WTC11 (cell line): ENCODE data around the gene NUB1. TPM values are rescaled to one million over a fixed set of nuclear protein-coding genes. Genes with fewer than 3 reads are reported as not detected.
A peak's percentile ranks its signal among the peaks of the same experiment; 100 is the strongest.

Source experiments
- ATAC-seq: fragments of 200-7000 bp; cut with Tn5 transposase; 2 replicates; pipeline ENCODE4 v1.10.0; 2021; ENCODE audit warnings: mild to moderate bottlenecking, moderate library complexity
- CTCF ChIA-PET: fragments of 300-600 bp; sonication (Branson Sonifier 250); formaldehyde crosslinking; loops from one replicate; lab custom pipeline; 2021; ENCODE audit warnings: antibody characterized with exemption; lab: Charles Lee
- POLR2A ChIA-PET: fragments of 350-600 bp; sonication (Branson Sonifier 250); formaldehyde crosslinking; loops from one replicate; lab custom pipeline; 2021; ENCODE audit warnings: antibody characterized with exemption; lab: Charles Lee
- DNase-seq: peaks from one replicate; pipeline ENCODE4 v3.0.0; 2021; ENCODE audit warnings: low spot score
- H3K27ac Mint-ChIP-seq: 2 replicates; pipeline ENCODE4 v1.8.0; 2021; ENCODE audit warnings: mixed read lengths
- H3K27me3 Mint-ChIP-seq: 2 replicates; pipeline ENCODE4 v1.8.0; 2021; ENCODE audit warnings: low read depth, mild to moderate bottlenecking, moderate library complexity, mixed read lengths
- H3K36me3 Mint-ChIP-seq: 2 replicates; pipeline ENCODE4 v1.8.0; 2021; ENCODE audit warnings: mixed read lengths
- H3K4me1 Mint-ChIP-seq: 2 replicates; pipeline ENCODE4 v1.8.0; 2022; ENCODE audit warnings: mixed read lengths
- H3K4me3 Mint-ChIP-seq: 2 replicates; pipeline ENCODE4 v1.8.0; 2021; ENCODE audit warnings: mild to moderate bottlenecking, moderate library complexity, mixed read lengths
- H3K9me3 Mint-ChIP-seq: 2 replicates; pipeline ENCODE4 v1.8.0; 2021; ENCODE audit warnings: mixed read lengths
- AR ChIP-seq: fragments of 250-450 bp; sonication (Bioruptor Pico); IDR thresholded peaks from 2 replicates; pipeline ENCODE4 v1.9.0; 2021; ENCODE audit warnings: mild to moderate bottlenecking
- CTCF ChIP-seq: fragments of 200-600 bp; IDR thresholded peaks from 2 replicates; pipeline ENCODE4 v1.8.0; 2022; ENCODE audit warnings: antibody characterized with exemption
- E2F4 ChIP-seq: sonication (generic); formaldehyde crosslinking; IDR thresholded peaks from 2 replicates; pipeline ENCODE4 v1.8.1; 2022; ENCODE audit warnings: low read depth, mild to moderate bottlenecking, moderate library complexity, missing genetic modification reagents, borderline replicate concordance
- GTF2I ChIP-seq: fragments of 250-450 bp; sonication (Bioruptor Pico); conservative IDR thresholded peaks from 2 replicates; pipeline ENCODE4 v1.4.0; 2021; ENCODE audit warnings: mild to moderate bottlenecking
- JAZF1 ChIP-seq: fragments of 250-450 bp; sonication (Bioruptor Pico); IDR thresholded peaks from 2 replicates; pipeline ENCODE4 v1.9.0; 2021; ENCODE audit warnings: moderate library complexity, mild to moderate bottlenecking, inconsistent platforms
- NFYB ChIP-seq: sonication (generic); formaldehyde crosslinking; conservative IDR thresholded peaks from 2 replicates; pipeline ENCODE4 v1.8.0; 2022; ENCODE audit warnings: low read depth, missing genetic modification reagents
- NR2C2 ChIP-seq: sonication (generic); formaldehyde crosslinking; IDR thresholded peaks from 2 replicates; pipeline ENCODE4 v1.8.0; 2022; ENCODE audit warnings: mild to moderate bottlenecking, missing genetic modification reagents
- NR3C1 ChIP-seq: sonication (generic); formaldehyde crosslinking; conservative IDR thresholded peaks from 2 replicates; pipeline ENCODE4 v1.8.1; 2023; ENCODE audit warnings: low read depth, mild to moderate bottlenecking, missing genetic modification reagents
- OVOL2 ChIP-seq: fragments of 250-450 bp; sonication (Bioruptor Pico); IDR thresholded peaks from 2 replicates; pipeline ENCODE4 v1.9.0; 2021; ENCODE audit warnings: mild to moderate bottlenecking, borderline replicate concordance
- TEAD4 ChIP-seq: sonication (generic); formaldehyde crosslinking; IDR thresholded peaks from 2 replicates; pipeline ENCODE4 v1.8.0; 2022; ENCODE audit warnings: mild to moderate bottlenecking, missing genetic modification reagents
- USF2 ChIP-seq: sonication (generic); formaldehyde crosslinking; IDR thresholded peaks from 2 replicates; pipeline ENCODE4 v1.8.1; 2023; ENCODE audit warnings: mild to moderate bottlenecking, missing genetic modification reagents, moderate library complexity
- ZBTB21 ChIP-seq: sonication (generic); formaldehyde crosslinking; IDR thresholded peaks from 2 replicates; pipeline ENCODE4 v1.8.1; 2023; ENCODE audit warnings: mild to moderate bottlenecking, missing genetic modification reagents, borderline replicate concordance
- ZMAT4 ChIP-seq: fragments of 250-450 bp; sonication (Bioruptor Pico); IDR thresholded peaks from 2 replicates; pipeline ENCODE4 v1.9.0; 2021; ENCODE audit warnings: mild to moderate bottlenecking
- ZNF396 ChIP-seq: fragments of 250-450 bp; sonication (Bioruptor Pico); IDR thresholded peaks from 2 replicates; pipeline ENCODE4 v1.8.0; 2021; ENCODE audit warnings: mild to moderate bottlenecking, moderate library complexity, borderline replicate concordance
- total RNA-seq: library from RNA; stranded (reverse); gene quantifications from 3 replicates; pipeline ENCODE4 v1.2.3, GENCODE V29; 2021

Gene NUB1
- total RNA-seq, 1 experiment from 2014 or later: 38.3 TPM

- ATAC-seq (no peak), DNase-seq (no peak)
- TF ChIP-seq USF2 (CRISPR knock-in tag): no peak
- no peak overlapping the region for H3K27ac Mint-ChIP-seq
- H3K36me3 Mint-ChIP-seq: peaks cover 3% of the 10 kb centered on the region; the same call in 1 of the 2 replicates
- no peaks in the 10 kb centered on the region for H3K4me1 Mint-ChIP-seq
- POLR2A ChIA-PET: no interaction called here
- no peak overlapping the region for H3K4me3 Mint-ChIP-seq
- CTCF ChIA-PET: interaction anchor here (1.0 to 3.9 kb wide), 21 partner anchors 8 to 382 kb away, joined by 3 to 41 read pairs (median 5); partner anchors contain the start of genes CRYGN, GBX1, H2BK1 and NUB1
- peaks cover 14% of the 10 kb centered on the region for H3K9me3 Mint-ChIP-seq
- H3K27me3 Mint-ChIP-seq: no peaks in the 10 kb centered on the region
Measured at GRCh38 chr7:151310578-151310977, 31.0 kb upstream of the NUB1 start.

GRCh38 chr7:151311294-151311864 lies 30.2 kb upstream of the NUB1 start:
- CTCF ChIA-PET: interaction anchor here (0.6 to 3.9 kb wide), 33 partner anchors 9 to 449 kb away, joined by 3 to 41 read pairs (median 4); partner anchors contain the start of genes ABCF2, CRYGN, H2BK1 and NUB1
- POLR2A ChIA-PET: no interaction called here
- H3K27ac Mint-ChIP-seq: no peak overlapping the region
- H3K36me3 Mint-ChIP-seq: peaks cover 3% of the 10 kb centered on the region; the same call in 1 of the 2 replicates
- H3K4me3 Mint-ChIP-seq: no peak overlapping the region
- no peaks in the 10 kb centered on the region for H3K27me3 Mint-ChIP-seq
- TF ChIP-seq ZNF396 (CRISPR knock-in tag) (no peak), NFYB (CRISPR knock-in tag) (no peak), OVOL2 (no peak), ZBTB21 (CRISPR knock-in tag) (no peak), CTCF (0 out of 2 replicates have a peak, but pooled peaks have one; percentile 31), NR3C1 (CRISPR knock-in tag) (no peak), GTF2I (CRISPR knock-in tag) (peak; percentile 87), NR2C2 (CRISPR knock-in tag) (no peak)
- TF ChIP-seq, all 79 proteins: peak for 2
- peak; percentile 60 for DNase-seq
- Mint-ChIP-seq H3K9me3 (peaks cover 14% of the 10 kb centered on the region), H3K4me1 (no peaks in the 10 kb centered on the region)
- ATAC-seq: peak; percentile 78

GRCh38 chr7:151312356-151312755 lies 29.3 kb upstream of the NUB1 start:
- ChIA-PET CTCF (interaction anchor here (1.2 kb wide), 1 partner anchor 65 kb away, joined by 3 read pairs; no protein-coding TSS in a partner anchor), POLR2A (no interaction called here)
- Mint-ChIP-seq H3K4me1 (no peaks in the 10 kb centered on the region), H3K9me3 (peaks cover 14% of the 10 kb centered on the region), H3K27me3 (no peaks in the 10 kb centered on the region), H3K36me3 (peaks cover 3% of the 10 kb centered on the region; the same call in 1 of the 2 replicates), H3K4me3 (no peak overlapping the region), H3K27ac (no peak overlapping the region)
- no peak for TF ChIP-seq AR (CRISPR knock-in tag)
- TF ChIP-seq JAZF1 (CRISPR knock-in tag): no peak
- TF ChIP-seq E2F4 (CRISPR knock-in tag): no peak
- no peak for TF ChIP-seq ZMAT4 (CRISPR knock-in tag)
- no peak for TF ChIP-seq TEAD4 (CRISPR knock-in tag)
- ATAC-seq (no peak), DNase-seq (no peak)
